GM12872 (cell line): ENCODE results near the gene ABCC6.

Experiments
- TF ChIP-seq, protein P1 (sequence below): IDR thresholded peaks from 3 replicates; pipeline ENCODE4 v1.5.1; 2011; ENCODE audit warnings: low read depth, mild to moderate bottlenecking, low read length, moderate library complexity; ENCODE audit not compliant: insufficient read depth

ABCC6 gene

GRCh38 chr16:16100631-16101030 is 122.7 kb downstream of the ABCC6 start:
- TF ChIP-seq, protein P1, sequence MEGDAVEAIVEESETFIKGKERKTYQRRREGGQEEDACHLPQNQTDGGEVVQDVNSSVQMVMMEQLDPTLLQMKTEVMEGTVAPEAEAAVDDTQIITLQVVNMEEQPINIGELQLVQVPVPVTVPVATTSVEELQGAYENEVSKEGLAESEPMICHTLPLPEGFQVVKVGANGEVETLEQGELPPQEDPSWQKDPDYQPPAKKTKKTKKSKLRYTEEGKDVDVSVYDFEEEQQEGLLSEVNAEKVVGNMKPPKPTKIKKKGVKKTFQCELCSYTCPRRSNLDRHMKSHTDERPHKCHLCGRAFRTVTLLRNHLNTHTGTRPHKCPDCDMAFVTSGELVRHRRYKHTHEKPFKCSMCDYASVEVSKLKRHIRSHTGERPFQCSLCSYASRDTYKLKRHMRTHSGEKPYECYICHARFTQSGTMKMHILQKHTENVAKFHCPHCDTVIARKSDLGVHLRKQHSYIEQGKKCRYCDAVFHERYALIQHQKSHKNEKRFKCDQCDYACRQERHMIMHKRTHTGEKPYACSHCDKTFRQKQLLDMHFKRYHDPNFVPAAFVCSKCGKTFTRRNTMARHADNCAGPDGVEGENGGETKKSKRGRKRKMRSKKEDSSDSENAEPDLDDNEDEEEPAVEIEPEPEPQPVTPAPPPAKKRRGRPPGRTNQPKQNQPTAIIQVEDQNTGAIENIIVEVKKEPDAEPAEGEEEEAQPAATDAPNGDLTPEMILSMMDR, result no peak

DNA sequence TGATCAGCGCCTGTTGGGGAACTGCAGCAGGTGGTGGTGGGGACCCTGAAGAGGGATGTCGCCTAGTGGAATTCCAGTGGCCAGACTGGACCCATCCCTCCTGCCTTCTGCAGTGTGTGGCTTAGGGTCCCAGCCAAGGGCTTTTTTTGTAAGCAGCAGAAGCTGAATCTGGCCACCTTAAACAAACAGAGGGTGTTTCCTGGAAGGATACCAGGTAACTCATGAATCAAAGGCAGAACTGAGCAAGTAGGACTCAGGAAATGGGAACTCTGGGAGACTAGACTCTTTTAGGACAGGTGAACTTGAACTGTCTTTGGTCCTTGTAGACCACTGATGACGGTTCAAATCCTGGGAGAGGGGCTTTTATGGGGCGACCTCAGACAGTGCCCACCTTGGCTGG is 124.0 kb downstream of the ABCC6 start:
- TF ChIP-seq, protein P1, result no peak
